A549 (cell line): ENCODE results near the gene GALNTL6. TPM values are rescaled to one million over a fixed set of nuclear protein-coding genes. Genes with fewer than 3 reads are reported as not detected.

Experiments
- ATAC-seq, 2 experiments: fragments of 200-7000 bp in 1 of 2; fragments of >200 bp in 1 of 2; cut with Nextera tagmentation in 1 of 2; cut with Tn5 transposase in 1 of 2; 3 replicates each; pipeline versions ENCODE4 v1.8.0 to v1.9.1; 2018 to 2020; ENCODE audit warnings: mild to moderate bottlenecking in 1 of 2, moderate library complexity in 1 of 2
- CTCF ChIA-PET: fragments of 300-600 bp; sonication (Branson Sonifier 250); formaldehyde crosslinking; extraction: SDS; loops from one replicate; lab custom pipeline; 2021; ENCODE audit warnings: antibody characterized with exemption, inconsistent platforms; lab: Yijun Ruan, JAX
- POLR2A ChIA-PET: fragments of 350-600 bp; formaldehyde crosslinking; extraction: SDS; loops from one replicate; lab custom pipeline; 2021; ENCODE audit warnings: antibody characterized with exemption, inconsistent platforms; lab: Yijun Ruan, JAX
- DNase-seq, 2 experiments: peaks; one replicate each; pipeline versions ENCODE4 v3.0.0 to v3.0.0-alpha.2; 2011 to 2016; ENCODE audit warnings: low read depth in 1 of 2, low spot score in 1 of 2
- FAIRE-seq: peaks from 2 replicates; lab custom pipeline; 2011; peaks lifted over from hg19 to GRCh38; lab: Jason Lieb, UNC
- H3K27ac ChIP-seq, 2 experiments: fragments of >200 bp; sonication (Bioruptor Twin); formaldehyde crosslinking; 3 replicates each; pipeline ENCODE4 v1.5.1; 2016 to 2017
- H3K4me1 ChIP-seq: fragments of >200 bp; sonication (Bioruptor Twin); formaldehyde crosslinking; 3 replicates; pipeline ENCODE4 v1.6.1; 2016
- H3K4me2 ChIP-seq: fragments of >200 bp; sonication (Bioruptor Twin); formaldehyde crosslinking; 3 replicates; pipeline ENCODE4 v1.6.1; 2016
- H3K4me3 ChIP-seq: fragments of >200 bp; sonication (Bioruptor Twin); formaldehyde crosslinking; 3 replicates; pipeline ENCODE4 v1.5.1; 2016
- H3K9me3 ChIP-seq: fragments of >200 bp; sonication (Bioruptor Twin); formaldehyde crosslinking; 3 replicates; pipeline ENCODE4 v1.6.1; 2016
- ATOH8 ChIP-seq: fragments of 250-450 bp; sonication (Bioruptor Pico); IDR thresholded peaks from 2 replicates; pipeline ENCODE4 v1.5.0; 2020; ENCODE audit warnings: low read depth, mild to moderate bottlenecking, moderate library complexity
- CBX8 ChIP-seq: fragments of 200-600 bp; sonication (generic); IDR thresholded peaks from 2 replicates; pipeline ENCODE4 v1.6.1; 2016
- CEBPB ChIP-seq, 2 experiments: fragments of >200 bp in 1 of 2; sonication (Bioruptor Twin) in 1 of 2; formaldehyde crosslinking in 1 of 2; IDR thresholded peaks; 2 replicates each; pipeline ENCODE4 v1.6.1; 2012 to 2016
- CHD2 ChIP-seq: fragments of 150-350 bp; IDR thresholded peaks from 2 replicates; pipeline ENCODE4 v1.6.1; 2014; ENCODE audit warnings: low read length; ENCODE audit not compliant: partially characterized antibody
- EHMT2 ChIP-seq: fragments of 200-600 bp; sonication (generic); IDR thresholded peaks from 2 replicates; pipeline ENCODE4 v1.6.1; 2016; ENCODE audit warnings: antibody characterized with exemption, low read depth, mild to moderate bottlenecking, moderate library complexity
- EP300 ChIP-seq, 2 experiments: fragments of >200 bp; sonication (Bioruptor Twin); formaldehyde crosslinking; IDR thresholded peaks; 2 replicates in 1 of 2; 3 replicates in 1 of 2; pipeline ENCODE4 v1.6.1; 2016 to 2017
- FOSL2 ChIP-seq, 2 experiments: fragments of 450-650 bp in 1 of 2; fragments of >200 bp in 1 of 2; sonication (Bioruptor Twin) in 1 of 2; formaldehyde crosslinking; IDR thresholded peaks; 2 replicates each; pipeline versions ENCODE4 v1.5.0 to v1.6.1; 2016 to 2020; ENCODE audit warnings: mild to moderate bottlenecking in 1 of 2, moderate library complexity in 1 of 2
- FOXS1 ChIP-seq: fragments of 250-450 bp; sonication (Bioruptor Pico); IDR thresholded peaks from 2 replicates; pipeline ENCODE4 v1.5.0; 2020; ENCODE audit warnings: mild to moderate bottlenecking, moderate library complexity
- GATA3 ChIP-seq: IDR thresholded peaks from 2 replicates; pipeline ENCODE4 v1.6.1; 2012; ENCODE audit warnings: borderline replicate concordance
- HEYL ChIP-seq: fragments of 250-450 bp; sonication (Bioruptor Pico); IDR thresholded peaks from 2 replicates; pipeline ENCODE4 v1.8.0; 2021; ENCODE audit warnings: mild to moderate bottlenecking, moderate library complexity
- HOXB5 ChIP-seq: fragments of 250-450 bp; sonication (Bioruptor Pico); IDR thresholded peaks from 2 replicates; pipeline ENCODE4 v1.5.0; 2020; ENCODE audit warnings: mild to moderate bottlenecking, moderate library complexity
- JUN ChIP-seq, 2 experiments: fragments of >200 bp; sonication (Bioruptor Twin); formaldehyde crosslinking; IDR thresholded peaks; 2 replicates in 1 of 2; 3 replicates in 1 of 2; pipeline ENCODE4 v1.6.1; 2016 to 2017
- JUNB ChIP-seq: fragments of >200 bp; sonication (Bioruptor Twin); formaldehyde crosslinking; IDR thresholded peaks from 2 replicates; pipeline ENCODE4 v1.6.1; 2016
- KDM5A ChIP-seq: fragments of 200-600 bp; sonication (generic); IDR thresholded peaks from 2 replicates; pipeline ENCODE4 v1.6.1; 2016; ENCODE audit warnings: antibody characterized with exemption, mild to moderate bottlenecking
- MAFK ChIP-seq: fragments of 450-650 bp; IDR thresholded peaks from 2 replicates; pipeline ENCODE4 v1.6.1; 2014; ENCODE audit not compliant: partially characterized antibody
- MAZ ChIP-seq: fragments of 150-350 bp; IDR thresholded peaks from 2 replicates; pipeline ENCODE4 v1.6.1; 2014; ENCODE audit warnings: antibody characterized with exemption, low read depth, low read length, borderline replicate concordance
- MYC ChIP-seq: IDR thresholded peaks from 2 replicates; pipeline ENCODE4 v1.6.1; 2012; ENCODE audit warnings: mild to moderate bottlenecking, inconsistent platforms, low read length, improper control_type of control experiment, borderline replicate concordance
- NFE2L2 ChIP-seq: fragments of 150-350 bp; conservative IDR thresholded peaks from 2 replicates; pipeline ENCODE4 v1.6.1; 2014; ENCODE audit warnings: low read length
- PBX3 ChIP-seq: IDR thresholded peaks from 2 replicates; pipeline ENCODE4 v1.6.1; 2012
- RCOR1 ChIP-seq: fragments of 150-350 bp; IDR thresholded peaks from 2 replicates; pipeline ENCODE4 v1.6.1; 2014; ENCODE audit warnings: antibody characterized with exemption, low read length, low read depth
- RNF2 ChIP-seq: fragments of 200-600 bp; sonication (generic); IDR thresholded peaks from 2 replicates; pipeline ENCODE4 v1.6.1; 2016; ENCODE audit warnings: low read depth, mild to moderate bottlenecking, antibody characterized with exemption, moderate library complexity, borderline replicate concordance
- SREBF2 ChIP-seq: fragments of 450-650 bp; IDR thresholded peaks from 2 replicates; pipeline ENCODE4 v1.6.1; 2014; ENCODE audit warnings: mild to moderate bottlenecking, moderate library complexity
- USF2 ChIP-seq: fragments of 450-650 bp; IDR thresholded peaks from 2 replicates; pipeline ENCODE4 v1.6.1; 2014; ENCODE audit warnings: antibody characterized with exemption
- ZC3H11A ChIP-seq: fragments of 450-650 bp; IDR thresholded peaks from 2 replicates; pipeline ENCODE4 v1.6.1; 2014; ENCODE audit warnings: antibody characterized with exemption, mild to moderate bottlenecking
- WGBS: methylation state at CpG from one replicate; pipeline ENCODE4 v1.1.6; 2017; ENCODE audit errors: missing lambda C conversion rate; 5-methylcytosine and 5-hydroxymethylcytosine counted together
- polyA plus RNA-seq, 4 experiments: library from polyadenylated mRNA; depleted of rRNA in 3 of 4; stranded (reverse); fragments of >200 nt; fragmentation: RNase III in 1 of 4; extraction: RNeasy Plus Mini Kit Qiagen cat#74134 plus additional on column Dnase treatment in 1 of 4; gene quantifications; 2 replicates in 3 of 4; 3 replicates in 1 of 4; pipeline ENCODE4 v1.2.3, GENCODE V29; 2011 to 2017

Gene GALNTL6
- polyA plus RNA-seq, 2 of the 4 experiments (the other 2 are of a cell fraction): 0.06 to 0.49 TPM

GRCh38 chr4:172628263-172628662 is 815.1 kb downstream of the GALNTL6 start:
- DNase-seq (no peak), FAIRE-seq (no peak), ATAC-seq (no peak)
- POLR2A ChIA-PET: no interaction called here
- H3K9me3 ChIP-seq: no peaks in the 10 kb centered on the region
- WGBS: 33% methylated on average over 3 of the region's 3 CpGs
- no peak for TF ChIP-seq JUN (IDR thresholded peaks at IDR 0.05)
- TF ChIP-seq MYC: no peak
- no peak for TF ChIP-seq FOSL2 (IDR thresholded peaks at IDR 0.05)
- TF ChIP-seq FOSL2 (CRISPR knock-in tag; IDR thresholded peaks at IDR 0.05): 0 out of 2 replicates have a peak, but pooled peaks have one; percentile 20
- no peak for TF ChIP-seq RNF2
- TF ChIP-seq, all 56 proteins: peak for 1
- CTCF ChIA-PET: no interaction called here
- Histone ChIP-seq H3K4me3 (no peak overlapping the region), H3K4me1 (no peaks in the 10 kb centered on the region), H3K4me2 (no peak overlapping the region), H3K27ac (no peak overlapping the region)

- no peaks in the 10 kb centered on the region for H3K4me1 ChIP-seq
- POLR2A ChIA-PET: no interaction called here
- no peaks in the 10 kb centered on the region for H3K9me3 ChIP-seq
- TF ChIP-seq HEYL: no peak
- CTCF ChIA-PET: interaction anchor here (0.9 kb wide), 1 partner anchor 75 kb away, joined by 3 read pairs; no protein-coding TSS in a partner anchor
- no peak for FAIRE-seq
- H3K27ac ChIP-seq: no peak overlapping the region
- no peak overlapping the region for H3K4me3 ChIP-seq
- no peak overlapping the region for H3K4me2 ChIP-seq
- no peak for ATAC-seq
- no peak for DNase-seq
- 67% methylated on average over 3 of the region's 3 CpGs for WGBS
These were observed 817.1 kb downstream of the GALNTL6 start for GRCh38 chr4:172630280-172630679.

GRCh38 chr4:172631832-172632231 is 818.6 kb downstream of the GALNTL6 start:
- no peak overlapping the region for H3K4me3 ChIP-seq
- DNase-seq (no peak), ATAC-seq (no peak), FAIRE-seq (no peak)
- H3K9me3 ChIP-seq: no peaks in the 10 kb centered on the region
- H3K4me2 ChIP-seq: no peak overlapping the region
- no peak for TF ChIP-seq CEBPB (IDR thresholded peaks at IDR 0.05)
- TF ChIP-seq EP300 (IDR thresholded peaks at IDR 0.05): no peak
- TF ChIP-seq EHMT2: no peak
- TF ChIP-seq ZC3H11A: no peak
- no peak for TF ChIP-seq GATA3
- TF ChIP-seq SREBF2: no peak
- no peak for TF ChIP-seq MAZ
- no peak for TF ChIP-seq CBX8
- no peak for TF ChIP-seq ATOH8 (CRISPR knock-in tag)
- TF ChIP-seq JUNB: no peak
- TF ChIP-seq CHD2: no peak
- TF ChIP-seq RCOR1: no peak
- no peak for TF ChIP-seq FOXS1 (CRISPR knock-in tag)
- no peak for TF ChIP-seq HOXB5 (CRISPR knock-in tag)
- TF ChIP-seq USF2: no peak
- no peak for TF ChIP-seq KDM5A
- TF ChIP-seq, all 56 proteins: peak for 0
- CTCF ChIA-PET: no interaction called here
- no peak overlapping the region for H3K27ac ChIP-seq
- POLR2A ChIA-PET: no interaction called here
- no peaks in the 10 kb centered on the region for H3K4me1 ChIP-seq

GRCh38 chr4:172648471-172648870 is 835.3 kb downstream of the GALNTL6 start:
- no peaks in the 10 kb centered on the region for H3K9me3 ChIP-seq
- peak in 1 of 2 experiments; percentile 1 for DNase-seq

More at GRCh38 chr4:172648471-172648870, 835.3 kb downstream of the GALNTL6 start:
- TF ChIP-seq JUN (IDR thresholded peaks at IDR 0.05) (no peak), PBX3 (no peak), MAFK (peak; percentile 86), NFE2L2 (no peak), EHMT2 (no peak), KDM5A (no peak)
- Histone ChIP-seq H3K27ac (no peak overlapping the region), H3K4me3 (no peak overlapping the region), H3K4me2 (no peak overlapping the region), H3K4me1 (no peaks in the 10 kb centered on the region)
- FAIRE-seq: no peak
- no peak for ATAC-seq
- POLR2A ChIA-PET: no interaction called here
- 77% methylated on average over 2 of the region's 2 CpGs for WGBS
- CTCF ChIA-PET: no interaction called here
